ENCODE data around the gene TP53TG3.
"Not testable (repeated sequence)": the region's sequence is repeated elsewhere in the genome, so short reads cannot be mapped to it uniquely, and the experiment has no call there.

Gene TP53TG3

GRCh38 chr16:32676065-32676464 lies at the start of gene TP53TG3:
Gene TP53TG3 (minus strand): TSS chr16:32676165. CDS start chr16:32676097, 68 bp downstream.
- not testable (repeated sequence) for DNase-seq

- not testable (repeated sequence) for DNase-seq
Measured at GRCh38 chr16:32650876-32651275, 25.1 kb downstream of the TP53TG3 start.

GRCh38 chr16:32647562-32647961 lies 28.4 kb downstream of the TP53TG3 start:
- not testable (repeated sequence) for DNase-seq

GRCh38 chr16:32646780-32647179 lies 29.2 kb downstream of the TP53TG3 start:
- not testable (repeated sequence) for DNase-seq

- DNase-seq = not testable (repeated sequence)
Measured at GRCh38 chr16:32646177-32646576, 29.8 kb downstream of the TP53TG3 start.

GRCh38 chr16:32645278-32645908 lies 30.6 kb downstream of the TP53TG3 start:
- not testable (repeated sequence) for DNase-seq

- not testable (repeated sequence) for DNase-seq
Measured at GRCh38 chr16:32644715-32645114, 31.2 kb downstream of the TP53TG3 start.

- DNase-seq = not testable (repeated sequence)
Measured at GRCh38 chr16:32637614-32638013, 38.4 kb downstream of the TP53TG3 start.

- not testable (repeated sequence) for DNase-seq
Measured at GRCh38 chr16:32632096-32632495, 43.9 kb downstream of the TP53TG3 start.

Data from cerebellar nuclear complex (tissue), 1 donor.